HL-60 (cell line): Measurements from ENCODE around the gene ANO6.

Experiments used
- DNase-seq, 2 experiments: peaks; one replicate each; pipeline ENCODE4 v3.0.0-alpha.2; 2010 to 2020; ENCODE audit warnings: low read depth in 1 of 2, low spot score in 1 of 2
- H3K27ac ChIP-seq: fragments of 250-450 bp; sonication (Bioruptor Pico); replicated peaks from 2 replicates; pipeline ENCODE4 v1.5.1; 2020; ENCODE audit warnings: mild to moderate bottlenecking, moderate library complexity
- H3K27me3 ChIP-seq: fragments of 250-450 bp; sonication (Bioruptor Pico); 2 replicates; pipeline ENCODE4 v1.5.1; 2021; ENCODE audit warnings: mild to moderate bottlenecking, moderate library complexity; ENCODE audit not compliant: insufficient read depth, poor library complexity, severe bottlenecking
- H3K4me3 ChIP-seq: replicated peaks from 2 replicates; pipeline ENCODE4 v1.5.1; 2011; ENCODE audit warnings: mild to moderate bottlenecking, control low read depth, low read length; ENCODE audit not compliant: insufficient read depth
- GABPA ChIP-seq: IDR thresholded peaks from 2 replicates; pipeline ENCODE4 v1.6.1; 2012; ENCODE audit warnings: low read depth
- POLR2AphosphoS5 ChIP-seq: IDR thresholded peaks from 2 replicates; pipeline ENCODE4 v1.6.1; 2012; ENCODE audit warnings: low read depth
- SPI1 ChIP-seq: IDR thresholded peaks from 2 replicates; pipeline ENCODE4 v1.6.1; 2012; ENCODE audit warnings: low read depth, mild to moderate bottlenecking, borderline replicate concordance
- TF ChIP-seq, protein P1 (sequence below): IDR thresholded peaks from 2 replicates; pipeline ENCODE4 v1.6.1; 2012; ENCODE audit warnings: low read depth; ENCODE audit not compliant: insufficient replicate concordance
- TF ChIP-seq, protein P2 (sequence below): IDR thresholded peaks from one replicate; pipeline ENCODE4 v1.5.1; 2011; ENCODE audit warnings: low read length, control low read depth, inconsistent platforms; ENCODE audit not compliant: insufficient read depth

The ANO6 gene

DNA sequence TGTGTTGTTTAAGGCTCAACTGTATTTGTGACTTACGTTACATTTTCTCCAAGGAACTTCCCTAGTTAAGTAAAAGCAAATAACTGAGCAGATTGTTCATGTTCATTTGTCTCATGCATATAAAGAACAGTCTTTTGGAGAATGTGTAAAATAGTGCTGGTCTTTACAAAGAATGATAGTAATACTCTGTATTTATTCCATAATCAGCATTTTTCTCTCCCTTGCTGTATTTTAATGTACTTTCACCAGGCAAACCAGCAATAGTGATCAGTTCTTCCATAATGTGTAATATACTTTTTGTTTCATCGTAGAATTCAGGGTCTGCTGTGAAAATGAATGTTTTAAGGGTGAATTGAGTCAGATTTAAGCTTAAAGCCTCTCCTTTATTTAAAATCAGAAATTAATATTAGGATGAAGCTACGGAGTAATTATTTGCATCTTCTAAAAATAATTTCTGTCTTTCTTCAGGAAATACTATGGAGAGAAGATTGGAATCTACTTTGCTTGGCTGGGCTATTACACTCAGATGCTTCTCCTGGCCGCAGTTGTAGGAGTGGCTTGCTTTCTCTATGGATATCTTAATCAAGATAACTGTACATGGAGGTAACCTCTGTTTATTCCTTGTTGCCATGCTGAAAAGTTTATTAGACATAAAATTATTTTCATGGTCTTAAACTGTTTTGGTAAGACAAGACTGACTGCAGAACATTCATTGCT lies 141.1 kb downstream of the ANO6 start:
- no peak overlapping the region for H3K27ac ChIP-seq
- DNase-seq: no peak
- H3K27me3 ChIP-seq: no peaks in the 10 kb centered on the region
- TF ChIP-seq GABPA: no peak
- TF ChIP-seq, protein P1, sequence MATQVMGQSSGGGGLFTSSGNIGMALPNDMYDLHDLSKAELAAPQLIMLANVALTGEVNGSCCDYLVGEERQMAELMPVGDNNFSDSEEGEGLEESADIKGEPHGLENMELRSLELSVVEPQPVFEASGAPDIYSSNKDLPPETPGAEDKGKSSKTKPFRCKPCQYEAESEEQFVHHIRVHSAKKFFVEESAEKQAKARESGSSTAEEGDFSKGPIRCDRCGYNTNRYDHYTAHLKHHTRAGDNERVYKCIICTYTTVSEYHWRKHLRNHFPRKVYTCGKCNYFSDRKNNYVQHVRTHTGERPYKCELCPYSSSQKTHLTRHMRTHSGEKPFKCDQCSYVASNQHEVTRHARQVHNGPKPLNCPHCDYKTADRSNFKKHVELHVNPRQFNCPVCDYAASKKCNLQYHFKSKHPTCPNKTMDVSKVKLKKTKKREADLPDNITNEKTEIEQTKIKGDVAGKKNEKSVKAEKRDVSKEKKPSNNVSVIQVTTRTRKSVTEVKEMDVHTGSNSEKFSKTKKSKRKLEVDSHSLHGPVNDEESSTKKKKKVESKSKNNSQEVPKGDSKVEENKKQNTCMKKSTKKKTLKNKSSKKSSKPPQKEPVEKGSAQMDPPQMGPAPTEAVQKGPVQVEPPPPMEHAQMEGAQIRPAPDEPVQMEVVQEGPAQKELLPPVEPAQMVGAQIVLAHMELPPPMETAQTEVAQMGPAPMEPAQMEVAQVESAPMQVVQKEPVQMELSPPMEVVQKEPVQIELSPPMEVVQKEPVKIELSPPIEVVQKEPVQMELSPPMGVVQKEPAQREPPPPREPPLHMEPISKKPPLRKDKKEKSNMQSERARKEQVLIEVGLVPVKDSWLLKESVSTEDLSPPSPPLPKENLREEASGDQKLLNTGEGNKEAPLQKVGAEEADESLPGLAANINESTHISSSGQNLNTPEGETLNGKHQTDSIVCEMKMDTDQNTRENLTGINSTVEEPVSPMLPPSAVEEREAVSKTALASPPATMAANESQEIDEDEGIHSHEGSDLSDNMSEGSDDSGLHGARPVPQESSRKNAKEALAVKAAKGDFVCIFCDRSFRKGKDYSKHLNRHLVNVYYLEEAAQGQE: no peak
- no peak overlapping the region for H3K4me3 ChIP-seq

DNA sequence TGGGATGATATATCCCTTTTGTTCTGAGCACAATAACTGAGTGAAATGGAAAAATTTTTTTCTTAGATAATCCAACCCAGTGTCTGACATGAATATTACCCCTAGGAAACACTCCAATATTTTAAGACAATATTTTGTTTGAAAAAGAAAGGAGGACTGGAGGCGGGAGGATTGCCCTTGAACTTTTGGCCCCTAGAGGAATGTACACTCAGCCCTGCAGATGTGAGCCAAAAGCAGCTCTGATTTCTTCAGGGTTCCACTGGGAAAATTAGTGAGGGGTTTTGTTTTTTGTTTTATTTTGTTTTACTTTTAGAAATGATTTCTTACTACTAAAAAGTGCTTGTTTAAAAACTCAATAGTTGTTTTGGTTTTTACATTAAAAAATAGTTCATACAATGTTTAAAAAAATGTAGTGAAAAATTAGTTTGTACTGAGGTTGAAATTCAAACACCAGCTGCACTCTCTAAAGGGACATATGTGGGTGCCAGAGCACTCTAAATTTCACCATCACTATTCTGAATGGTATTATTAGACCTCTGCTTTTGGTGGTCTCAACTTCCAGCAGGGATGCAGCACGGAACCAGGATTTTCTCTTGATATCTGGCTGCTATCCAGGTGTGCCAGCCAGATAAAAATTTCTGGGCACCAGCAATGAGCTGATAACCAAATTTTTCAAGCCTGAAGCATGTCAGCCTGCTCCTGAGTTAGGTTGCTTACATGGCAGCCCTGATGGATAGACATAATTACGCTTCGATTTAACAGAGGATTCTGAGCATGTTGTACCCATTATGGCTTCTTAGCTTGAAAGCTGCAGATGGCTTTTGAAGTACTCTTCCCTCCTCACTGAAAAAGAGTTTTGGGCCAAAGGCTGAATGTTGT lies 141.9 kb downstream of the ANO6 start:
- H3K27ac ChIP-seq: no peak overlapping the region
- DNase-seq: no peak
- no peak overlapping the region for H3K4me3 ChIP-seq
- TF ChIP-seq, protein P1: no peak
- TF ChIP-seq GABPA (no peak), SPI1 (no peak), POLR2AphosphoS5 (no peak)
- TF ChIP-seq, protein P2, sequence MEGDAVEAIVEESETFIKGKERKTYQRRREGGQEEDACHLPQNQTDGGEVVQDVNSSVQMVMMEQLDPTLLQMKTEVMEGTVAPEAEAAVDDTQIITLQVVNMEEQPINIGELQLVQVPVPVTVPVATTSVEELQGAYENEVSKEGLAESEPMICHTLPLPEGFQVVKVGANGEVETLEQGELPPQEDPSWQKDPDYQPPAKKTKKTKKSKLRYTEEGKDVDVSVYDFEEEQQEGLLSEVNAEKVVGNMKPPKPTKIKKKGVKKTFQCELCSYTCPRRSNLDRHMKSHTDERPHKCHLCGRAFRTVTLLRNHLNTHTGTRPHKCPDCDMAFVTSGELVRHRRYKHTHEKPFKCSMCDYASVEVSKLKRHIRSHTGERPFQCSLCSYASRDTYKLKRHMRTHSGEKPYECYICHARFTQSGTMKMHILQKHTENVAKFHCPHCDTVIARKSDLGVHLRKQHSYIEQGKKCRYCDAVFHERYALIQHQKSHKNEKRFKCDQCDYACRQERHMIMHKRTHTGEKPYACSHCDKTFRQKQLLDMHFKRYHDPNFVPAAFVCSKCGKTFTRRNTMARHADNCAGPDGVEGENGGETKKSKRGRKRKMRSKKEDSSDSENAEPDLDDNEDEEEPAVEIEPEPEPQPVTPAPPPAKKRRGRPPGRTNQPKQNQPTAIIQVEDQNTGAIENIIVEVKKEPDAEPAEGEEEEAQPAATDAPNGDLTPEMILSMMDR: no peak
- H3K27me3 ChIP-seq: no peaks in the 10 kb centered on the region

DNA sequence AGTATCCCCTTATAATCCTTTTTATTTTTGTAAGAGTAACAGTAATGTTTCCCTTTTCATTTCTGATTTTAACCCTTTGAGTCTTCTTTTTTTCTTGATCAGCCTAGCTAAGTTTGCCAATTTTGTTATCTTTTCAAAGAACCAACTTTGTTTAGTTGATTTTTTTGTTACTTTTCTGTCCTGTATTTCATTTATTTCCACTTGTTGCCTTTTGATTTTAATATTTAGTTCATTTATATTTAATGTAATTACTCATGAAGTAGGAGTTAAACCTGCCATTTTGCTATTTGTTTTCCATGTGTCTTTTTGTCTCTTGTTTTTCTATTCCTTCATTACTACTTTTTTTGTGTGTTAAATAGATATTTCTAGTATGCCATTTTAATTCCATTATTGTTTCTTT lies 146.4 kb downstream of the ANO6 start:
- no peak overlapping the region for H3K27ac ChIP-seq
- no peak for DNase-seq
- no peak overlapping the region for H3K4me3 ChIP-seq
- H3K27me3 ChIP-seq: no peaks in the 10 kb centered on the region
- TF ChIP-seq, protein P1: no peak
- TF ChIP-seq SPI1 (no peak), POLR2AphosphoS5 (no peak), GABPA (no peak)
- TF ChIP-seq, protein P2: no peak
